HG02981 (cell line): Measurements from ENCODE around the gene TMEM156.
"Not testable (repeated sequence)": the region's sequence is repeated elsewhere in the genome, so short reads cannot be mapped to it uniquely, and the experiment has no call there.

ENCODE experiments used
- ATAC-seq: cut with Tn5 transposase; IDR thresholded peaks from one replicate; pipeline ENCODE4 v1.9.1; 2021; ENCODE audit warnings: mild to moderate bottlenecking, moderate library complexity; ENCODE audit not compliant: unreplicated experiment

The TMEM156 gene

GRCh38 chr4:38959248-38959647 lies 73.0 kb downstream of the TMEM156 start:
- not testable (repeated sequence) for ATAC-seq

GRCh38 chr4:38958453-38959190 lies 73.6 kb downstream of the TMEM156 start:
- ATAC-seq: peak; percentile 50

- no peak for ATAC-seq
These were observed 74.3 kb downstream of the TMEM156 start for GRCh38 chr4:38957893-38958292.

GRCh38 chr4:38957261-38957815 lies 74.9 kb downstream of the TMEM156 start:
- no peak for ATAC-seq

GRCh38 chr4:38955957-38956356 lies 76.3 kb downstream of the TMEM156 start:
- ATAC-seq: no peak

GRCh38 chr4:38954727-38955126 lies 77.5 kb downstream of the TMEM156 start:
- ATAC-seq: no peak

GRCh38 chr4:38952017-38952416 lies 80.2 kb downstream of the TMEM156 start:
- ATAC-seq: no peak

- no peak for ATAC-seq
These were observed 80.6 kb downstream of the TMEM156 start for GRCh38 chr4:38951598-38951997.

GRCh38 chr4:38950734-38951133 lies 81.5 kb downstream of the TMEM156 start:
- ATAC-seq: no peak

GRCh38 chr4:38950159-38950558 lies 82.0 kb downstream of the TMEM156 start:
- ATAC-seq: no peak

- ATAC-seq: no peak
These were observed 82.7 kb downstream of the TMEM156 start for GRCh38 chr4:38949411-38950051.

- ATAC-seq: no peak
These were observed 83.7 kb downstream of the TMEM156 start for GRCh38 chr4:38948551-38948950.

- no peak for ATAC-seq
These were observed 85.3 kb downstream of the TMEM156 start for GRCh38 chr4:38946919-38947318.

- ATAC-seq: no peak
These were observed 87.8 kb downstream of the TMEM156 start for GRCh38 chr4:38944440-38944839.

GRCh38 chr4:38943343-38943742 lies 88.9 kb downstream of the TMEM156 start:
- ATAC-seq: no peak

- not testable (repeated sequence) for ATAC-seq
These were observed 90.3 kb downstream of the TMEM156 start for GRCh38 chr4:38941906-38942305.

GRCh38 chr4:38940476-38940875 lies 91.7 kb downstream of the TMEM156 start:
- ATAC-seq: no peak

- peak; percentile 97 for ATAC-seq
These were observed 93.0 kb downstream of the TMEM156 start for GRCh38 chr4:38939165-38939564.

- ATAC-seq: no peak
These were observed 96.7 kb downstream of the TMEM156 start for GRCh38 chr4:38935391-38936073.

- no peak for ATAC-seq
These were observed 101.1 kb downstream of the TMEM156 start for GRCh38 chr4:38931125-38931524.

- ATAC-seq: no peak
These were observed 101.5 kb downstream of the TMEM156 start for GRCh38 chr4:38930707-38931106.

GRCh38 chr4:38930204-38930603 lies 102.0 kb downstream of the TMEM156 start:
- ATAC-seq: peak; percentile 79
